H9 (cell line): ENCODE results near the gene KRT79. TPM values are rescaled to one million over a fixed set of nuclear protein-coding genes. Genes with fewer than 3 reads are reported as not detected.

Source experiments
- DNase-seq: peaks from one replicate; pipeline ENCODE4 v3.0.0-alpha.2; 2017
- H2AFZ ChIP-seq: one replicate; pipeline ENCODE4 v1.6.1; 2013; ENCODE audit warnings: mild to moderate bottlenecking, low read length, control low read depth, moderate library complexity
- H2AK5ac ChIP-seq: 2 replicates; pipeline ENCODE4 v1.6.1; 2013; ENCODE audit warnings: low read length, control low read depth, mixed read lengths; ENCODE audit not compliant: insufficient read length
- H2BK120ac ChIP-seq: one replicate; pipeline ENCODE4 v1.6.1; 2013; ENCODE audit warnings: low read depth, mild to moderate bottlenecking, low read length, control low read depth, inconsistent platforms; ENCODE audit not compliant: poor library complexity, severe bottlenecking
- H2BK12ac ChIP-seq: 2 replicates; pipeline ENCODE4 v1.6.1; 2013; ENCODE audit warnings: low read length, control low read depth, mixed read lengths, low read depth; ENCODE audit not compliant: insufficient read length
- H2BK15ac ChIP-seq: 2 replicates; pipeline ENCODE4 v1.6.1; 2013; ENCODE audit warnings: low read depth, low read length, control low read depth
- H2BK20ac ChIP-seq: one replicate; pipeline ENCODE4 v1.6.1; 2013; ENCODE audit warnings: low read depth, mild to moderate bottlenecking, low read length, control low read depth, inconsistent platforms; ENCODE audit not compliant: poor library complexity, severe bottlenecking
- H2BK5ac ChIP-seq: 2 replicates; pipeline ENCODE4 v1.6.1; 2013; ENCODE audit warnings: low read length, control low read depth, mixed read lengths; ENCODE audit not compliant: insufficient read length
- H3K14ac ChIP-seq: 2 replicates; pipeline ENCODE4 v1.6.1; 2013; ENCODE audit warnings: low read length, control low read depth; ENCODE audit not compliant: insufficient read depth
- H3K18ac ChIP-seq: 2 replicates; pipeline ENCODE4 v1.6.1; 2013; ENCODE audit warnings: low read depth, mild to moderate bottlenecking, mixed read lengths, low read length, control low read depth; ENCODE audit not compliant: insufficient read length
- H3K23ac ChIP-seq: 2 replicates; pipeline ENCODE4 v1.6.1; 2013; ENCODE audit warnings: low read length, control low read depth, mixed read lengths, low read depth; ENCODE audit not compliant: insufficient read length
- H3K23me2 ChIP-seq: 2 replicates; pipeline ENCODE4 v1.6.1; 2013; ENCODE audit warnings: low read depth, mild to moderate bottlenecking, mixed read lengths, low read length, control low read depth; ENCODE audit not compliant: insufficient read length, poor library complexity, severe bottlenecking
- H3K27ac ChIP-seq: 2 replicates; pipeline ENCODE4 v1.5.1; 2013; ENCODE audit warnings: low read length, control low read depth, mixed read lengths, low read depth; ENCODE audit not compliant: insufficient read length
- H3K27me3 ChIP-seq: 2 replicates; pipeline ENCODE4 v1.6.1; 2013; ENCODE audit warnings: low read length, control low read depth, inconsistent platforms; ENCODE audit not compliant: insufficient read depth
- H3K4ac ChIP-seq: 2 replicates; pipeline ENCODE4 v1.6.1; 2013; ENCODE audit warnings: low read depth, mild to moderate bottlenecking, control low read depth, inconsistent platforms, low read length, moderate library complexity
- H3K4me1 ChIP-seq: 2 replicates; pipeline ENCODE4 v1.6.1; 2013; ENCODE audit warnings: low read length, control low read depth, inconsistent platforms; ENCODE audit not compliant: insufficient read depth
- H3K4me2 ChIP-seq: 2 replicates; pipeline ENCODE4 v1.6.1; 2013; ENCODE audit warnings: low read length, control low read depth, mixed read lengths; ENCODE audit not compliant: insufficient read length, insufficient read depth
- H3K56ac ChIP-seq: 2 replicates; pipeline ENCODE4 v1.6.1; 2013; ENCODE audit warnings: low read depth, mild to moderate bottlenecking, mixed read lengths, low read length, control low read depth; ENCODE audit not compliant: insufficient read length
- H3K79me1 ChIP-seq: 2 replicates; pipeline ENCODE4 v1.6.1; 2013; ENCODE audit warnings: low read depth, mild to moderate bottlenecking, moderate library complexity, low read length, control low read depth, inconsistent platforms; ENCODE audit not compliant: insufficient read depth, poor library complexity, severe bottlenecking
- H3K79me2 ChIP-seq: 2 replicates; pipeline ENCODE4 v1.6.1; 2013; ENCODE audit warnings: low read length, control low read depth, inconsistent platforms; ENCODE audit not compliant: insufficient read depth
- H3K9ac ChIP-seq: 2 replicates; pipeline ENCODE4 v1.6.1; 2013; ENCODE audit warnings: low read length, control low read depth, mixed read lengths; ENCODE audit not compliant: insufficient read length; ENCODE audit errors: extremely low read depth
- H3K9me3 ChIP-seq: one replicate; pipeline ENCODE4 v1.6.1; 2013; ENCODE audit warnings: low read depth, low read length, inconsistent platforms; ENCODE audit not compliant: control insufficient read depth
- H3T11ph ChIP-seq: one replicate; pipeline ENCODE4 v1.6.1; 2013; ENCODE audit warnings: mild to moderate bottlenecking, low read length, control low read depth, inconsistent platforms
- H4K20me1 ChIP-seq: one replicate; pipeline ENCODE4 v1.6.1; 2013; ENCODE audit not compliant: control insufficient read depth, insufficient read length, insufficient read depth
- H4K5ac ChIP-seq: 2 replicates; pipeline ENCODE4 v1.6.1; 2013; ENCODE audit warnings: low read depth, mild to moderate bottlenecking, mixed read lengths, low read length, control low read depth; ENCODE audit not compliant: insufficient read length
- H4K8ac ChIP-seq: replicated peaks from 2 replicates; pipeline ENCODE4 v1.6.1; 2013; ENCODE audit warnings: low read length, control low read depth, mixed read lengths, low read depth; ENCODE audit not compliant: insufficient read length
- H4K91ac ChIP-seq: 2 replicates; pipeline ENCODE4 v1.6.1; 2013; ENCODE audit warnings: low read depth, mild to moderate bottlenecking, moderate library complexity, mixed read lengths, low read length, control low read depth; ENCODE audit not compliant: insufficient read length
- H3K27ac Mint-ChIP-seq, 3 experiments: 2 replicates in 2 of 3; 3 replicates in 1 of 3; pipeline ENCODE4 v1.8.0; 2020 to 2021; ENCODE audit warnings: mixed read lengths in 3 of 3, mild to moderate bottlenecking in 1 of 3, moderate library complexity in 1 of 3
- H3K27me3 Mint-ChIP-seq: 2 replicates; pipeline ENCODE4 v1.8.0; 2021; ENCODE audit warnings: low read depth, mild to moderate bottlenecking, moderate library complexity, mixed read lengths
- H3K36me3 Mint-ChIP-seq, 3 experiments: 2 replicates in 2 of 3; 3 replicates in 1 of 3; pipeline ENCODE4 v1.8.0; 2020 to 2021; ENCODE audit warnings: low read depth in 3 of 3, mixed read lengths in 3 of 3; ENCODE audit not compliant: insufficient read depth in 1 of 3
- H3K4me1 Mint-ChIP-seq, 2 experiments: 2 replicates each; pipeline ENCODE4 v1.8.0; 2020; ENCODE audit warnings: mixed read lengths in 2 of 2
- H3K4me3 Mint-ChIP-seq, 2 experiments: 2 replicates in 1 of 2; 3 replicates in 1 of 2; pipeline ENCODE4 v1.8.0; 2020 to 2021; ENCODE audit warnings: mild to moderate bottlenecking in 2 of 2, mixed read lengths in 2 of 2, moderate library complexity in 1 of 2
- H3K9me3 Mint-ChIP-seq, 2 experiments: 2 replicates in 1 of 2; 3 replicates in 1 of 2; pipeline ENCODE4 v1.8.0; 2020; ENCODE audit warnings: mild to moderate bottlenecking in 2 of 2, mixed read lengths in 2 of 2, moderate library complexity in 1 of 2
- total RNA-seq: library from RNA; stranded (reverse); gene quantifications from 2 replicates; pipeline ENCODE4 v1.2.1, GENCODE V29; 2021
- TF ChIP-seq, protein P1 (sequence below): fragments of 200-600 bp; sonication (generic); conservative IDR thresholded peaks from 3 replicates; pipeline ENCODE4 v1.8.0; 2021; ENCODE audit warnings: antibody characterized with exemption, mild to moderate bottlenecking

KRT79 gene
- total RNA-seq, 1 experiment from 2014 or later: not detected

DNA sequence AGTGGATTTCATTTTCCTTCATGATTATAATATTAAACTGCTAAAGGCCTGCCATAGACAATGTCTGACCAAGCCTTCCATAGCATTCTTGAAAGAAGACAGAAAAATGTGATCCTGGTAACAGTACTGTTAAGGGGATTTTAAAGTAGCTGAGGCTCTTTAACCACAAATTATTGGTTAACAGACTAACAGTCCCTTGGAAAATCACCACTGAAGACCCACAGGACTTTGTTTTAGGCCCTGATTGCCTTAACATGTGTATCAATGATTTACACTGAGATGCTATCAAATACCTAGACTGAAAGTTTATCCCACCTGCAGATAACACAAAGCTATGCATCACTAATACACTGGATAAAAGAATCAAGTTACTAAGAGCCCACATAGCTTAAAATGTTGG is 6.0 kb downstream of the KRT79 start:
- no peaks in the 10 kb centered on the region for H3K36me3 Mint-ChIP-seq
- H3K9ac ChIP-seq: no peak overlapping the region
- H3K27ac Mint-ChIP-seq: no peak overlapping the region
- H3K4me2 ChIP-seq: no peak overlapping the region
- H3K23ac ChIP-seq: no peak overlapping the region
- H3K4me1 ChIP-seq: peaks cover 5% of the 10 kb centered on the region; the same call in 1 of the 2 replicates
- no peak overlapping the region for H3K14ac ChIP-seq
- no peak overlapping the region for H4K91ac ChIP-seq
- no peak overlapping the region for H2AFZ ChIP-seq
- no peaks in the 10 kb centered on the region for H3K9me3 Mint-ChIP-seq
- H2BK15ac ChIP-seq: no peak overlapping the region
- H3K4me3 Mint-ChIP-seq: no peak overlapping the region
- no peaks in the 10 kb centered on the region for H3K27me3 ChIP-seq
- H3K4me1 Mint-ChIP-seq: peaks cover 5 to 7% of the 10 kb centered on the region in 2 experiments; a peak in 3 of 4 replicates
- no peak overlapping the region for H4K5ac ChIP-seq
- H3K9me3 ChIP-seq: no peaks in the 10 kb centered on the region
- no peak overlapping the region for H3K18ac ChIP-seq
- H3K4ac ChIP-seq: no peak overlapping the region
- DNase-seq: no peak
- H4K8ac ChIP-seq: no peak overlapping the region
- H2BK20ac ChIP-seq: no peak overlapping the region
- no peak overlapping the region for H2BK12ac ChIP-seq
- no peaks in the 10 kb centered on the region for H3K79me1 ChIP-seq
- H3T11ph ChIP-seq: no peak overlapping the region
- peaks cover 2% of the 10 kb centered on the region for H3K27me3 Mint-ChIP-seq
- no peak overlapping the region for H2BK5ac ChIP-seq
- H2BK120ac ChIP-seq: no peak overlapping the region
- H3K27ac ChIP-seq: no peak overlapping the region
- no peaks in the 10 kb centered on the region for H3K23me2 ChIP-seq
- H4K20me1 ChIP-seq: no peaks in the 10 kb centered on the region
- no peak overlapping the region for H3K56ac ChIP-seq
- TF ChIP-seq, protein P1, sequence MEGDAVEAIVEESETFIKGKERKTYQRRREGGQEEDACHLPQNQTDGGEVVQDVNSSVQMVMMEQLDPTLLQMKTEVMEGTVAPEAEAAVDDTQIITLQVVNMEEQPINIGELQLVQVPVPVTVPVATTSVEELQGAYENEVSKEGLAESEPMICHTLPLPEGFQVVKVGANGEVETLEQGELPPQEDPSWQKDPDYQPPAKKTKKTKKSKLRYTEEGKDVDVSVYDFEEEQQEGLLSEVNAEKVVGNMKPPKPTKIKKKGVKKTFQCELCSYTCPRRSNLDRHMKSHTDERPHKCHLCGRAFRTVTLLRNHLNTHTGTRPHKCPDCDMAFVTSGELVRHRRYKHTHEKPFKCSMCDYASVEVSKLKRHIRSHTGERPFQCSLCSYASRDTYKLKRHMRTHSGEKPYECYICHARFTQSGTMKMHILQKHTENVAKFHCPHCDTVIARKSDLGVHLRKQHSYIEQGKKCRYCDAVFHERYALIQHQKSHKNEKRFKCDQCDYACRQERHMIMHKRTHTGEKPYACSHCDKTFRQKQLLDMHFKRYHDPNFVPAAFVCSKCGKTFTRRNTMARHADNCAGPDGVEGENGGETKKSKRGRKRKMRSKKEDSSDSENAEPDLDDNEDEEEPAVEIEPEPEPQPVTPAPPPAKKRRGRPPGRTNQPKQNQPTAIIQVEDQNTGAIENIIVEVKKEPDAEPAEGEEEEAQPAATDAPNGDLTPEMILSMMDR: no peak
- H3K79me2 ChIP-seq: no peaks in the 10 kb centered on the region
- no peak overlapping the region for H2AK5ac ChIP-seq
